HCT116 (cell line): ENCODE measurements around the gene SRGN. TPM values are rescaled to one million over a fixed set of nuclear protein-coding genes. Genes with fewer than 3 reads are reported as not detected.

Source experiments
- ATAC-seq: fragments of 200-7000 bp; cut with Tn5 transposase; 2 replicates; pipeline ENCODE4 v1.9.1; 2020; ENCODE audit warnings: mild to moderate bottlenecking, moderate library complexity
- BruUV-seq: library from RNA; stranded (reverse); fragments of 400-500 nt; replicated peaks from 2 replicates; lab custom pipeline; 2021; lab: Mats Ljungman, UMichigan
- CTCF ChIA-PET: fragments of 300-600 bp; sonication (Branson Sonifier 250); formaldehyde crosslinking; loops from one replicate; lab custom pipeline; 2021; ENCODE audit warnings: antibody characterized with exemption; lab: Charles Lee
- POLR2A ChIA-PET: fragments of 300-600, 350-600 bp; sonication (Branson Sonifier 250); formaldehyde crosslinking; loops from one replicate; lab custom pipeline; 2021; ENCODE audit warnings: antibody characterized with exemption; lab: Charles Lee
- RAD21 ChIA-PET, 2 experiments: fragments of 300-600 bp; sonication (Branson Sonifier 250); formaldehyde crosslinking; loops; one replicate each; lab custom pipeline; 2023; ENCODE audit warnings: low total read pairs in 2 of 2; ENCODE audit not compliant: uncharacterized antibody in 2 of 2, unreplicated experiment in 2 of 2, low non-redundant PET in 1 of 2; lab: Charles Lee
- DNase-seq: peaks from one replicate; pipeline ENCODE4 v3.0.0-alpha.2; 2010; ENCODE audit warnings: low read depth, low spot score
- H2AFZ ChIP-seq: fragments of 200-600 bp; shearing (Covaris generic), sonication (generic); 2 replicates; pipeline ENCODE4 v1.6.1; 2017; ENCODE audit warnings: low read depth, mixed run types, mixed read lengths, antibody characterized with exemption, low read length; ENCODE audit not compliant: poor library complexity, severe bottlenecking
- H3K27ac ChIP-seq: 2 replicates; pipeline ENCODE4 v1.5.1; 2012; ENCODE audit warnings: low read depth, low read length
- H3K27me3 ChIP-seq: fragments of 200-600 bp; sonication (generic); 2 replicates; pipeline ENCODE4 v1.6.1; 2016; ENCODE audit warnings: mixed run types, low read length, mixed read lengths; ENCODE audit not compliant: insufficient read depth
- H3K36me3 ChIP-seq, 2 experiments: fragments of 200-500 bp in 1 of 2; fragments of 200-600 bp in 1 of 2; sonication (Bioruptor generic) in 1 of 2; sonication (generic) in 1 of 2; 2 replicates each; pipeline versions ENCODE4 v1.5.1 to v1.6.1; 2014 to 2016; ENCODE audit warnings: low read length in 2 of 2, inconsistent platforms in 1 of 2, mixed read lengths in 1 of 2, mixed run types in 1 of 2; ENCODE audit not compliant: insufficient read depth in 2 of 2, control insufficient read depth in 1 of 2
- H3K4me1 ChIP-seq, 2 experiments: fragments of 200-600 bp in 1 of 2; sonication (generic) in 1 of 2; 2 replicates each; pipeline versions ENCODE4 v1.5.1 to v1.6.1; 2012 to 2017; ENCODE audit warnings: low read length in 2 of 2, inconsistent platforms in 1 of 2, mild to moderate bottlenecking in 1 of 2, mixed read lengths in 1 of 2, mixed run types in 1 of 2, moderate library complexity in 1 of 2; ENCODE audit not compliant: insufficient read depth in 2 of 2, control insufficient read depth in 1 of 2
- H3K4me2 ChIP-seq: fragments of 200-600 bp; sonication (generic); 2 replicates; pipeline ENCODE4 v1.6.1; 2017; ENCODE audit warnings: mixed run types, low read length, mixed read lengths
- H3K4me3 ChIP-seq, 2 experiments: fragments of 200-600 bp in 1 of 2; sonication (generic) in 1 of 2; replicated peaks in 1 of 2; 2 replicates each; pipeline ENCODE4 v1.5.1; 2011 to 2016; ENCODE audit warnings: low read length in 2 of 2, control low read depth in 1 of 2, low read depth in 1 of 2, mild to moderate bottlenecking in 1 of 2, mixed read lengths in 1 of 2, mixed run types in 1 of 2
- H3K79me2 ChIP-seq: fragments of 200-600 bp; sonication (generic); 2 replicates; pipeline ENCODE4 v1.6.1; 2017; ENCODE audit warnings: mild to moderate bottlenecking, mixed run types, low read length, moderate library complexity, mixed read lengths; ENCODE audit not compliant: insufficient read depth
- H3K9ac ChIP-seq: fragments of 200-600 bp; sonication (generic); 2 replicates; pipeline ENCODE4 v1.6.1; 2016; ENCODE audit warnings: low read length, mixed read lengths
- H3K9me2 ChIP-seq: fragments of 200-600 bp; sonication (generic), shearing (Covaris generic); 2 replicates; pipeline ENCODE4 v1.6.1; 2017; ENCODE audit warnings: mixed run types, mild to moderate bottlenecking, moderate library complexity; ENCODE audit not compliant: insufficient read depth
- H3K9me3 ChIP-seq, 2 experiments: fragments of 200-500 bp in 1 of 2; fragments of 200-600 bp in 1 of 2; sonication (Bioruptor generic) in 1 of 2; sonication (generic) in 1 of 2; 2 replicates each; pipeline ENCODE4 v1.6.1; 2014 to 2017; ENCODE audit warnings: low read length in 2 of 2, mixed read lengths in 2 of 2, inconsistent platforms in 1 of 2, low read depth in 1 of 2, mild to moderate bottlenecking in 1 of 2, mixed run types in 1 of 2, moderate library complexity in 1 of 2; ENCODE audit not compliant: control insufficient read depth in 1 of 2, insufficient read depth in 1 of 2
- H4K20me1 ChIP-seq: fragments of 200-600 bp; sonication (generic), shearing (Covaris generic); 2 replicates; pipeline ENCODE4 v1.6.1; 2017; ENCODE audit warnings: mixed run types, mild to moderate bottlenecking, moderate library complexity; ENCODE audit not compliant: insufficient read depth
- CBX3 ChIP-seq: IDR thresholded peaks from 2 replicates; pipeline ENCODE4 v1.6.1; 2012; ENCODE audit warnings: low read depth
- CEBPB ChIP-seq: IDR thresholded peaks from 2 replicates; pipeline ENCODE4 v1.6.1; 2012; ENCODE audit warnings: low read depth
- EZH2 ChIP-seq: fragments of 200-600 bp; sonication (generic); IDR thresholded peaks from 2 replicates; pipeline ENCODE4 v1.6.1; 2017; ENCODE audit warnings: antibody characterized with exemption, mixed run types
- EZH2phosphoT487 ChIP-seq: fragments of 200-600 bp; IDR thresholded peaks from 2 replicates; pipeline ENCODE4 v1.6.1; 2018; ENCODE audit warnings: antibody characterized with exemption, borderline replicate concordance
- JUND ChIP-seq: IDR thresholded peaks from 2 replicates; pipeline ENCODE4 v1.6.1; 2012
- POLR2A ChIP-seq: IDR thresholded peaks from 2 replicates; pipeline ENCODE4 v1.7.0; 2011; ENCODE audit warnings: borderline replicate concordance; ENCODE audit not compliant: insufficient read depth, insufficient read length; ENCODE audit errors: extremely low read depth
- POLR2AphosphoS5 ChIP-seq: IDR thresholded peaks from 2 replicates; pipeline ENCODE4 v1.6.1; 2011; ENCODE audit warnings: mild to moderate bottlenecking, low read depth, low read length, moderate library complexity
- RAD21 ChIP-seq: IDR thresholded peaks from 2 replicates; pipeline ENCODE4 v1.6.1; 2012; ENCODE audit warnings: low read depth, mild to moderate bottlenecking
- REST ChIP-seq: IDR thresholded peaks from 2 replicates; pipeline ENCODE4 v1.6.1; 2012; ENCODE audit warnings: low read depth
- SIN3A ChIP-seq: IDR thresholded peaks from 2 replicates; pipeline ENCODE4 v1.6.1; 2012; ENCODE audit warnings: low read depth
- SP1 ChIP-seq: IDR thresholded peaks from 2 replicates; pipeline ENCODE4 v1.6.1; 2012; ENCODE audit warnings: low read depth
- SRF ChIP-seq: IDR thresholded peaks from 2 replicates; pipeline ENCODE4 v1.6.1; 2012; ENCODE audit warnings: low read depth
- TCF7L2 ChIP-seq: IDR thresholded peaks from 2 replicates; pipeline ENCODE4 v1.7.0; 2011; ENCODE audit warnings: borderline replicate concordance, inconsistent platforms; ENCODE audit not compliant: insufficient read depth, insufficient read length; ENCODE audit errors: extremely low read depth
- YY1 ChIP-seq: IDR thresholded peaks from 2 replicates; pipeline ENCODE4 v1.6.1; 2011; ENCODE audit warnings: low read length, low read depth, moderate library complexity, mild to moderate bottlenecking; ENCODE audit not compliant: insufficient replicate concordance; ENCODE audit errors: extremely low read depth
- ZNF274 ChIP-seq: fragments of 200-500 bp; sonication (Bioruptor generic); IDR thresholded peaks from 2 replicates; pipeline ENCODE4 v1.6.1; 2014; ENCODE audit warnings: mild to moderate bottlenecking, low read depth, low read length, inconsistent platforms
- intact Hi-C: fragments of 100-400 bp; cut with micrococcal nuclease; formaldehyde crosslinking; loops from 2 replicates; pipeline ENCODE4 v1.10.0; 2022
- total RNA-seq: library from RNA; stranded (reverse); gene quantifications from one replicate; pipeline ENCODE4 v1.2.1, GENCODE V29; 2021; ENCODE audit not compliant: unreplicated experiment
- TF ChIP-seq, protein P1 (sequence below), 3 experiments: fragments of 200-600 bp in 1 of 3; sonication (generic) in 1 of 3; IDR thresholded peaks in 2 of 3; conservative IDR thresholded peaks in 1 of 3; 2 replicates each; pipeline ENCODE4 v1.5.1; 2012 to 2017; ENCODE audit warnings: low read depth in 2 of 3, low read length in 2 of 3, antibody characterized with exemption in 1 of 3, borderline replicate concordance in 1 of 3, control low read depth in 1 of 3, mild to moderate bottlenecking in 1 of 3, mixed read lengths in 1 of 3, mixed run types in 1 of 3, moderate library complexity in 1 of 3; ENCODE audit not compliant: insufficient read depth in 1 of 3

Gene SRGN
- total RNA-seq, 1 experiment from 2014 or later, result 1.8 TPM

DNA sequence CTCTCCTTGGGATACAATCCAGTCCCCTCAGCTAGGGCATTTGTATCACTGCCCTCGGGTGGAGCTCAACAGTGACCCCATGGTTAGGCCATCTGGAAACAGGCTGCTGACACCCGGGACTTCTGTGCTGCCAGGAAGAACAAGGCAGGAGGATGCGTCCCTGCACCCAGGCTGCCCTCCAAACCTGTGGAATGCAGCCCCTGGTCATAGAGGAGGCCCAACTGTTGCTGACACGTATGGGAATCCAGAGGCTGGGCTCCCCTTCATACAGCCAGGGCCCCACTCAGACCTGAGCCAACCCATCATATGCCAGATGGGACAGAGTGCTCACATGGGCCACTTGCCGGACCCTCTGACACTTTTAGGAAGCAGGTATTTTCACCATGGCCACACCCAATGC, 45.5 kb upstream of the SRGN start:
- TF ChIP-seq TCF7L2 (no peak), JUND (no peak), EZH2 (no peak), CEBPB (no peak), REST (no peak), SP1 (no peak), POLR2AphosphoS5 (no peak), RAD21 (no peak), SRF (no peak), POLR2A (no peak), CBX3 (no peak), YY1 (no peak), SIN3A (no peak), EZH2phosphoT487 (no peak), ZNF274 (no peak)
- TF ChIP-seq, protein P1, sequence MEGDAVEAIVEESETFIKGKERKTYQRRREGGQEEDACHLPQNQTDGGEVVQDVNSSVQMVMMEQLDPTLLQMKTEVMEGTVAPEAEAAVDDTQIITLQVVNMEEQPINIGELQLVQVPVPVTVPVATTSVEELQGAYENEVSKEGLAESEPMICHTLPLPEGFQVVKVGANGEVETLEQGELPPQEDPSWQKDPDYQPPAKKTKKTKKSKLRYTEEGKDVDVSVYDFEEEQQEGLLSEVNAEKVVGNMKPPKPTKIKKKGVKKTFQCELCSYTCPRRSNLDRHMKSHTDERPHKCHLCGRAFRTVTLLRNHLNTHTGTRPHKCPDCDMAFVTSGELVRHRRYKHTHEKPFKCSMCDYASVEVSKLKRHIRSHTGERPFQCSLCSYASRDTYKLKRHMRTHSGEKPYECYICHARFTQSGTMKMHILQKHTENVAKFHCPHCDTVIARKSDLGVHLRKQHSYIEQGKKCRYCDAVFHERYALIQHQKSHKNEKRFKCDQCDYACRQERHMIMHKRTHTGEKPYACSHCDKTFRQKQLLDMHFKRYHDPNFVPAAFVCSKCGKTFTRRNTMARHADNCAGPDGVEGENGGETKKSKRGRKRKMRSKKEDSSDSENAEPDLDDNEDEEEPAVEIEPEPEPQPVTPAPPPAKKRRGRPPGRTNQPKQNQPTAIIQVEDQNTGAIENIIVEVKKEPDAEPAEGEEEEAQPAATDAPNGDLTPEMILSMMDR (IDR thresholded peaks at IDR 0.05 in 2 of 3, conservative IDR thresholded peaks at IDR 0.05 in 1 of 3; ENCODE audit: borderline replicate concordance in 1 of 3, insufficient read depth in 1 of 3, low read depth in 2 of 3, low read length in 2 of 3), result no peak
- Histone ChIP-seq H3K9me2 (no peaks in the 10 kb centered on the region), H4K20me1 (no peaks in the 10 kb centered on the region), H3K79me2 (no peaks in the 10 kb centered on the region), H2AFZ (no peak overlapping the region), H3K36me3 (no peaks in the 10 kb centered on the region), H3K9ac (no peak overlapping the region), H3K27me3 (no peaks in the 10 kb centered on the region), H3K4me2 (no peak overlapping the region), H3K4me3 (no peak overlapping the region), H3K4me1 (no peaks in the 10 kb centered on the region), H3K9me3 (no peaks in the 10 kb centered on the region), H3K27ac (no peak overlapping the region)
- ATAC-seq (no peak), DNase-seq (no peak)
- ChIA-PET RAD21 (no interaction called here), CTCF (no interaction called here), POLR2A (no interaction called here)
- intact Hi-C loops, result no loop called here
- no TSS peak for BruUV-seq
